NCI-H1694 treated with DMSO at 0.1 percent for 48 hours (cell line): ENCODE data around the gene WDR6.

Experiments used
- DNase-seq: peaks from one replicate; lab custom pipeline; 2025; lab: John Stamatoyannopoulos, UW

WDR6 gene

GRCh38 chr3:49007068-49007770, at the start of gene WDR6:
TSS of gene WDR6 (plus strand) at chr3:49007391. CDS start at chr3:49007432, 41 bp downstream.
- peak; percentile 72 for DNase-seq

GRCh38 chr3:48960841-48961413, 46.3 kb upstream of the WDR6 start:
- DNase-seq, result no peak

DNA sequence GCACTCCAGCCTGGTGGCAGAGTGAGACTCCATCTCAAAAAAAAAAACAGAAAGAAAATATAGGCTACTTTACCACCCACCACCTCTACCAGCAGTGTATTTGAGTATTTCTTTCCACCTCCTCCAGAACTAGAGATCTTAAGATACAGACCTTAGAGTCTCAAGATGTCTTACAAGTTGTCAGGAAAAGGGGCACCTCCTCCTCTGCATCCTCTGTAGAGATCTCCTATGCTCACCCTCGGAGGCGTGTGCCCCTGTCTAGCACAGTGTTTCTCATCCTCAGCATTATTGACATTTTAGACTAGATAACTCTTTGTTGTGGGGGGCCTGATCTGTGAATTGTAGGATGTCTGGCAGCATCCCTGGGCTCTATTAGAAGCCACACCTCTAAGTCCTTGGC, 44.9 kb upstream of the WDR6 start:
- DNase-seq, result no peak

DNA sequence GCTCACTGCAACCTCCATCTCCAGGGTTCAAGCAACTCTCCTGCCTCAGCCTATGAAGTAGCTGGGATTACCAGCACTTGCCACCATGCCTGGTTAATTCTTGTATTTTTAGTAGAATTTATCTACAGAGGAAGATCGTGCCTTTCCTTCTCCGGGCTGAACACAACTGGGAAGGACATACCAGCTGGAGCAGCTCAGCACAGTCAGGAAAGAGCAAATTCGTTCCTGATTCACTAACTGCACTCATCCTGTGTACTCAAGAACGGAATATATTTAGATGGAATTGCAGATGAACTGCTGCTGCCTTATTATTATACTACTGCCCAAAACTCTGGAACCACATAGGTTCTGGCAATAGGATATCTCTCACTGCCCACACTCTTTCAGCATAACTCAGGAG, 44.3 kb upstream of the WDR6 start:
- no peak for DNase-seq

DNA sequence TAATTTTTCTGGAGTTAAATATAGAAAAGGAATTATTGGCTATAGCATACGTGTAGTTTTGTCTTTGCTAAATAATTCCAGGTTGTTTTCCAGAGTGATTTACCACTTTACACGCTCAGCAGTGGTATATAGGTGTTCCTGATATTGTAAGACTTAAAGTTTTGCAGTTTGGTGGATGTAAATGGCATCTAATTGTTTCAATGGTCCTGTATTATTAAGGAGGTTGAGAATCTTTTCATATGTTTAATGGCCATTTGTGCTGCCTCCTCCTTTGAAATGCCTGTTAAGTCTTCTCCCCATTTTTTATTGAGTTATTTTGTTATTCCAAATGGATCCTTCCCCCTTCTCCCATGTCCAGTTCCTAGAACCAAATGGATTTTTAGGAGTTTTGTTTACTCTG, 43.6 kb upstream of the WDR6 start:
- DNase-seq, result no peak

DNA sequence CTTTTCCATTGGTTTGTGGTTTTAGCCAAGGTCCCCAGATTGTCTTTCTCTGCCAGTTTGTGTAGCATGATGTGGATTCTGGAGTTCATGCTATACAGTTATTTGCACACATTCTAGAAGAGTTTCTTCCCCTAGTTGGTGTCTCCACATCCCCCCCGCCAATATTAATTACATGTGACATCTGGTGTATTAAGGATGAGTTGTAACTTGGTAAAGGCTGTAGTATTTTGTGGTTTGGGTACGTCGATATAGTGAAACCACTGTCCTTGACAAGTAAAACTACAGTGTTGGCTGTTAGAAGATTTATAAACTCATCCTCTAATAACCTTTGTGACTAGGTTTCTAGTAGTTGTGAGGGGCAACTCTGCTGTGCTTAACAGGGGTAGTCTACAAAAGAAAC, 40.8 kb upstream of the WDR6 start:
- DNase-seq, result no peak

DNA sequence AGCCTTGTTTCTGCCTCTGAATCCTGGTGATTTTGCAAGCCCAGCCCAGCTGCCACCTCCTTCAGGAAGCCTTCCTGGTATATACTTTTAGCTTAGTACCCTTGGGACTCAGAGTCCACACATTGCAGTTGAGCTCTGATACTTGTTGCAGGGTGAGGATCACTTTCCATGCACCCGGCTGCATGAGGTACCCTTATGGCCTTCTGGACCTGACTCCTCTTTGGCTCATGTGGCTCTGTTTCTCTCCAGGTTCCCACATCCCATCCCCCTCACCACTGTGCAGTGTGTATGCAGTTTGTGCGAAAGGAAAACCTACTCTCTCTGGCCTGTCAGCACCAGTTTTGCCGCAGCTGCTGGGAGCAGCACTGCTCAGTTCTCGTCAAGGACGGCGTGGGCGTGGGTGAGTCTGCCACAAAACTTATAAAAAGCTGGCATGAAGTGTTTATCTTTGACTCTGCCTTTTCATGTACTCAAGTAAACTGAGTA, 40.3 kb upstream of the WDR6 start:
- no peak for DNase-seq

- no peak for DNase-seq
Observed at GRCh38 chr3:48970586-48970985, 36.6 kb upstream of the WDR6 start.

- no peak for DNase-seq
Observed at GRCh38 chr3:48974076-48974864, 32.9 kb upstream of the WDR6 start.

- DNase-seq, result no peak
Observed at GRCh38 chr3:48979451-48979850, 27.7 kb upstream of the WDR6 start.

- no peak for DNase-seq
Observed at GRCh38 chr3:48980295-48980694, 26.9 kb upstream of the WDR6 start.

GRCh38 chr3:48982016-48982415, 25.2 kb upstream of the WDR6 start:
- no peak for DNase-seq

- DNase-seq, result no peak
Observed at GRCh38 chr3:48982686-48983085, 24.5 kb upstream of the WDR6 start.

GRCh38 chr3:48983096-48983495, 24.1 kb upstream of the WDR6 start:
- DNase-seq, result no peak

- no peak for DNase-seq
Observed at GRCh38 chr3:48984663-48985062, 22.5 kb upstream of the WDR6 start.

GRCh38 chr3:48985831-48986376, 21.3 kb upstream of the WDR6 start:
- DNase-seq, result no peak

DNA sequence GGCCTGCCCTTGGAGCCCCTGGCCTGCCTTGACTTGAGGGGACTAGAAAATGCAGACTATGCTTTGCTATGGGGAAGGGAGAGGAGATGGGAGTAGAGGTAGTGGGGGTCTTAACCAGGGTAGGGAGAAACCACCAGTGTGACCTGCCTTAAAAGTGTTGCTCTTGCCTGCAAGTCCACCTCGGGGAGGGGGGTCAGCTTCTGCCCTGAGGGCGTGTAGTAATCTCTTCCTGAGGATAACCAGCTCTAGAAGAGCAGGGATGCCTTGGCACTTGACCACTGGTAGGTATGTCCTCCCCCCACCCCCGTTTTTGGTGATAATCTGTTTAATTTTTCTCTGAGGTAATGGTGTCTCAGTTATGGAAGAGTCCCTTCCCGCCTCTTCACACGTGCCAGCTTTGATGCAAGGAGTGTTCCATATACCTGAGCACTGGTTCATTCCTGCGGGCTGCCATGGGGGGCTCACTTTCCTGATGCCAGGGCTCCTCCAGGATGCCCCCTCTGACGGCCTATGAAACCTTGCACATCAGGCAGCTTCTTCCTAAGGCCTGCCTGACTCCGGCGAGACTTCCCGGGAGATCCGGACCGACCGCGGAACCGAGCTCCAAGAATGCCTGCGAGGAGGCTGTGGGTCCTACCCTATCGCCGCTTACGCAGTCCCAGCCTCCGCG, 17.9 kb upstream of the WDR6 start:
- no peak for DNase-seq

GRCh38 chr3:48989796-48990635, 17.2 kb upstream of the WDR6 start, which contains the start of gene P4HTM:
TSS of gene P4HTM (plus strand) at chr3:48990241. CDS start at chr3:48990257, 16 bp downstream.
- no peak for DNase-seq

- DNase-seq, result no peak
Observed at GRCh38 chr3:48990636-48991469, 16.3 kb upstream of the WDR6 start.

- no peak for DNase-seq
Observed at GRCh38 chr3:48991851-48992545, 15.2 kb upstream of the WDR6 start.
